AG20443 (cell line): ENCODE results near the gene P3H2.

Source experiments
- DNase-seq: peaks from one replicate; pipeline ENCODE4 v3.0.0; 2012; ENCODE audit warnings: low spot score, mixed read lengths

The P3H2 gene

GRCh38 chr3:190055773-190056172 is 64.9 kb downstream of the P3H2 start:
- no peak for DNase-seq

DNA sequence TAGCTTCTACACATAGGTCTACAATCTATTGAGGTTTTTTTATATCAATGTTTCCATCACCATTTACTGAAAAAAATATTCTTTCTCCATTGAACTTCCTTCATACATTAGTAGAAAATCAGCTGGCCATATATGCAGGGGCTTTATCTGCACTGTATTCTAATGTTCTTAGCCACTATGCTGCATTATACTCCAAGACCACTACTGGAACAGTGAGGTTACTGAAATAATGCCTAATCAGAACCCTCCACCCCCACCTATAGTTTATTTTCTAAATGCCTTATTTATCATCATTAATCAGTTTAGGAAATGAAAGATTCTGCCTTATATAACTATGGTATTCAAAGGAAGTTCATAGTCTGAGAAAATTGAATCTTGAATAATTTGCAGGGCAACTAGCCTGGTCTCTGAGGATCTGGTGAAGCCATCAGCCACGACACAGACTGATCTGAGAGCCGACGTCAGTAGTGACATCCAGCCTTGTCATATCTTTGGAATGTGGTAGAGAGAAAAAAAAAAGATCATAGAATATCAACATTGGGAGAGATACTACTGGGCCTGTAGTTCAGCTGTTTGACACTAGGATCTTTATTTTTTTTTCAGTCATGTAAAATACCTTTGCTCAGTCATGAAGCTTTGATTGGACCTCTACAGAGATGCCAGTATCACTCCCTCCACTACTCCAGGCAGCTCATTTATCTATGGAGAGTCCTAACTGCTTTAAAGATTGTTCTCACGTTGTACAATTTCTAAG is 66.6 kb downstream of the P3H2 start:
- DNase-seq: peak; percentile 73

- DNase-seq: no peak
Observed at GRCh38 chr3:190051641-190052040, 69.1 kb downstream of the P3H2 start.

DNA sequence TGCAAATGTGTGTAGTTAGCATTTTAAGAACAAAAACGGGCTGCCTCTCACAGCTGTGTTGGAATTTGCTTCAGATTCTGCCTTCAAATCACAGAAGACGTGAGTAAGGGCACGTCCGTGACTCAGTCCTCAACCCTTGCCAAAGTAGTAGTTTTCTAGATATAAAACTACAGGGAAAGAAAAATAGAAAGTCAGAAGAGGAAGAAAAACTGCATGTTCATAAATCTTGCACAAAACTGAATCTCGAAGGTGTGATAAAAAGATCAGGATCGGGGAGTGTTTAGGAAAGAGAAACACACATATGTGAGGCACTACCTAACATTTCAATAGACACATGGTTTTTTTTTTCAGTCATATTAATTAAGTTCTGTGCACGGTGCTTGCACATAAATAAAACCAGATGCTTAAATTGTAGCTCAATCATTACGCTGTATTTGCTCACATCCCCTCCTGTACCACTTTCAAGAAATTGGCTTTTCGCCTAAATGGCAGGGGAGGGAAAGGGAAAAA is 71.7 kb downstream of the P3H2 start:
- peak; percentile 61 for DNase-seq

DNA sequence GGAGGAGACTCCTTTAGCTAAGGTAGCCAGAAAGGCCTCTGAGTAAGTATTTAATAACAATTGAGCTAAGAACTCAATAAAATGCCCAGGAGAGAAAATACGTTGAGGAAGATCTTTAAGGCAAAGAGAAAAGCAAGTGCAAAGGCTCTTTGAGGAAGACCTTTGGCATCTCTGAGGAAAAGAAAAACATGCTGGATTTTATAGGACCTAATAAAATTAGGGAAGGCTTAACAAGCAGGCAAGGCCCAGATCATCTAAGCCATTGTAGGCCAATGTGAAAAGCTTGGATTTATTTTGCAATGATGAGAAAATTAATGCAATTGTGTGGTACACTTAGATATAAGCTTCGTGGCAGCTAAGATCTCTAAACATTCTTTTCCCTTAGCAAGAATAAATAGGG is 75.7 kb downstream of the P3H2 start:
- DNase-seq: no peak

DNA sequence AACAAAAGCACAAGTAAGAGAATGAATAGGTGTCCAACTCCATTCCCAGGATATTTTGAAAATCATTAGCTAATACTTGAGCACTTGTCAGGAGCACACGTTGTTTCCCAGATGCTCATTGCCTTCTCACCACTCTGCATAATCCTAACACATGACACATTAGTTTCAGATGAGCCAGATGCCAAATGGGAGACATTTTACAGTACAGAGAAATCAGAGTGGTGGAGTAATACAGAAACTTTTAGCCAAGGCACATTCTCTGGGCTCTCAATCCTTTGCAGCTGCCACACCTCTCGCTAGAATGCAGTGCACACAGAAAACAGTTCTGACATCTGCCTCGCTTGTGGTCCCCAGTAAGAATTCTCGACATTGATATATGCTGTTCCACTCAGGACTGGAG is 76.6 kb downstream of the P3H2 start:
- peak; percentile 39 for DNase-seq

DNA sequence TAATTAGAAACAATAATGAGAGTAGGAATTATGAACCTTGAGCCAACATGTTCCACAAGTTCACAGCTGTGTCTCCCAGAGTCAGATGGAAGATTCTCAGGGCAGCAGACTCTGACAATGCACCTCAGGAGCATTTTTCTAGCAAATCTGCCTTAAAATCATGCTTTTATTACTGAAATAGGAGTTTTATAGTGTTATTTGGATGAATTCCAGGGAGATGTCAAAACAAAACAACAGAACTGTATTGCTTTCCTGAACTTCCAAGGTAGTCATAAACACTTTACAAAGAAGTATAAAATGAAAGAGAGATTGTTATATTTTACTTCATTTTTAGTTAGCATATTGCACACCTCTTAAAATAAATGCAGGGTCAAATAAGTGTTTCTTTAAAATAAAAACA is 77.0 kb downstream of the P3H2 start:
- DNase-seq: no peak

DNA sequence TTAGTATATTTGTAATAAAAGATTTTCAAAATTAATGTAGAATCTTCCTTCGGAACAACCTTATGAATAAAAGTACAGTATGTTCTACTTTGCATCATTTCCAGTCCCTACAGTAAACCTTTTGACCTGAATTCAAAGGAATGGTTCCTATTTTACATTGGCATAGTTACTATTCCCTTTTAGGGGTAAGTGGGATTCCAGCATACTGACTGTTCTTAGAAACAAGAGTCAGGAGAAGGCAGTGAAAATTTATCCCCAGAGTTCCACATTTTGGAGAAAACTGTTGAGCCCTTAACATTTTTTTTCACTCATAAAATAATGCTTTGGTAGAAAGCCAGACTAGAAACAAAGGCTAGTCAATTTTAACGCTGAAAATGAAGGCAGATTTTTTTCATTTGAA is 78.1 kb downstream of the P3H2 start:
- no peak for DNase-seq

- no peak for DNase-seq
Observed at GRCh38 chr3:190041333-190042041, 79.2 kb downstream of the P3H2 start.

- no peak for DNase-seq
Observed at GRCh38 chr3:190040145-190040544, 80.6 kb downstream of the P3H2 start.

DNA sequence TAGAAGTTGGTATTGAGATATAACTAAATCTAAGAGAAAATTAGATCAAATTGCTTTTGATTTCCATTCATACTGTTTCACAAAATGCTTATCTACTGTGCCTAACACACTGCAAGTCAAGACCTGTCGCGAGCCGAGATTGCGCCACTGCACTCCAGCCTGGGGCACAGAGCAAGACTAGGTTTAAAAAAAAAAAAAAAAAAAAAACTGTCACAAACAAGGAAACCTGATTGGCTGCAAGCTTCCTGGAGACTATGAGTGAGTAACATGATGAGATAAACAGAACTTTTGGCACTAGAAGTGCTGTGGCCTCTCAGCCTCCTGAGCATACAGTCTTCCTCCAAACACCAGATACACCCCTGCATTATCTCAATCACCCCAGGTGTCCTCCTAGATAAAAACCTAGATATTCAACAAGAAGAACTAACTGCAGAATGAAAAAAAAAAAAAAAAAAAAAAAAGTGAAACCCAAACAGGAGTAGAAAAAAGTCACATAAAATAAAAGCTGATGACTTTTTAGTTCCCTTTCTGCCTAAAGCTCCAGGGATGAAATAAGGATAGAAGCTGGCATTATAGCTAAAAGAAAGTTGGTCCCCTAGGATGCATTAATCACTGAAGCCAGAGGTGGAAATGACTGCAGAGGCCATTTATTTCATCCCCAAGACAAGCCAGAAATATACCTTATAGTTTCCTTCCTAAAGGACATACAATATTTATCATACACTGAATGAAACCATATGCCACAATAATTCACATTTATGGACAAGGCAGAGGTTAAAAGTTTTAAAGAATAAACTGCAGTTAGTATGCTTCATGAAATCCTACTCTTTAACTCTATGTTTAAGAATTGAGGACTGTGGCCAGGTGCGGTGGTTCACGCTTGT is 82.4 kb downstream of the P3H2 start:
- DNase-seq: peak; percentile 36

DNA sequence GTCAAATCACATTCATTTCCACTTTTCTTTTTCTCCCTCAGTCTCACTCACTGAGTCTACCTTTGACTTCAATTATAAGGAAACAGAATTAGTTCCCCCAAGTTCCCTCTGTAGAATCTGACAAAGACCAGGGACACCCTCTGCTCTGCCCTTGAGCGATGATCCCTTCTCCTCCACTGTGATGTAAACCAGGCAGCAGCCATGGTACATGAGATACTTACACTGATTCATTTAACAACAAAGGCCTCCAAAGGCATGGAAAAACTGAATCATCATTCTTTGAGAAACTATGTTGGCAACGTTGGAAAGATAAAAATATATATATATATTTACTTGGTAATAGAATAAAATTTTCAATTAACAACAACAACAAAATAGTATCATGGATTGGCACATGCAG is 84.1 kb downstream of the P3H2 start:
- DNase-seq: no peak

- no peak for DNase-seq
Observed at GRCh38 chr3:190034446-190034845, 86.3 kb downstream of the P3H2 start.

DNA sequence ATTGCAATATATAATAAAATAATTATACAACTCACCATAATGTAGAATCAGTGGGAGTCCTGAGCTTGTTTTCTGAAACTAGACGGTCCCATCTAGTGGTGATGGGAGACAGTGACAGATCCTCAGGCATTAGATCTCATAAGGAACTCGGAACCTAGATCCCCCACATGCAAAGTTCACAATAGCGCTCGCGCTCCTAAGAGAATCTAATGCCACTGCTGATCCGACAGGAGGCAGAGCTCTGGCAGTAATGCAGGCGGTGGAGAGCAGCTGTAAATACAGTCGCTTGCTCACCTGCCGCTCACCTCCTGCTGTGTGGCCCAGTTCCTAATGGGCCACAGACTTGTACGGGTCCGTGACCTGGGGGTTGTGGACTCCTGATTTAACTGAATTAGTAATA is 87.8 kb downstream of the P3H2 start:
- no peak for DNase-seq

GRCh38 chr3:190031887-190032752 is 88.6 kb downstream of the P3H2 start:
- DNase-seq: no peak

GRCh38 chr3:190027116-190027515 is 93.6 kb downstream of the P3H2 start:
- no peak for DNase-seq

DNA sequence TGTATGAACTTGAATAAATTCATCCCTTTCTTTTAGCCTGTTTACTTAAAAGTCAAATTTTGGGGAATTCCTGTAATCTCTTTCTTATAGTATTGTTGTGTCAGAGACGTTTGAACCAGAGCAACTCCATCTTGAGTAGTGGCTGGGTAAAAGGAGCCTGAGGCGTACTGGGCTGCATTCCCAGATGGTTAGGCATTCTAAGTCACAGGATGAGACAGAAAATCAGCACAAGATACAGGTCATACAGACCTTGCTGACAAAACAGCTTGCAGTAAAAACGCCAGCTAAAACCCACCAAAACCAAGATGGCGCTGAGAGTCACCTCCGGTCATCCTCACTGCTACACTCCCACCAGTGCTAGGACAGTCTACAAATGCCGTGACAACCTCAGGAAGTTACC is 94.5 kb downstream of the P3H2 start:
- DNase-seq: no peak

DNA sequence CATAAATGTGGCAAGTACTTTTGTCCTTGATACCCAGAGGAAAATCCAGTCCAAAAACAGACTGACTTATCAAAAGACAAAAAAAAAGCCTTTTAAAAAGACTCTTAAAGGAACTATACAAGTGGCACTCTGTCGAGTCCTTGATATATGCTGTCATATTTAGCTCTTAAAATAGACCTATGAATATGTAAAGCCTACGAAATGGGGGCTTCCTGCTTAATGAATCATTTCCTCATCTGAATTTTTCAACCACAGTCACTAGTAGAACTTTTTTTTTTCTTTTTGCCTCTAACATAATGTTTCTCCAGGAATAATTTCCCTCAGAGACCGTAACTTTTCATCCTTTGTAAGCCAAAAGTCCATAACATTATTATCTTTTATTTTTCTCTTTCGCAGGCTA is 95.8 kb downstream of the P3H2 start:
- DNase-seq: peak; percentile 13

- no peak for DNase-seq
Observed at GRCh38 chr3:190019844-190020243, 100.9 kb downstream of the P3H2 start.

DNA sequence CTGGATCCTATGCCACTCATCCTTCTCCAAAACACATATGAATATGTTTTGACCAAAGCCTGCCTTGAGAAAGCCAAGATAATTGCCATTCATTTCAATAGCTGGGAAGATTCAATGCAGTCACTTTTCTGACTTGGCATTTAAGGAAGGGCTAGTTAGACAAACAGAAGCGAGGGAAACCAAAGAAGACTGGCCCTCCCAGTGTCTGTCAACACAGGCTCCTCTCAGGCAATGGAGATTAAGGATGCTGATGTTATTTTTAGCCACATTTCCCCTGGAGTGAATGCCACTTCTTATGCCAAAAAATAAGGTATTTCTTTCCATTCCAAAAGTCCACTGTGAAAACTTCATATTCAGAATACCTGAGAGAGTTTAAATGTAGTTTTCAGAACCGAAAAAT is 101.7 kb downstream of the P3H2 start:
- DNase-seq: no peak

GRCh38 chr3:190018460-190018859 is 102.2 kb downstream of the P3H2 start:
- no peak for DNase-seq
